Islet of Langerhans (tissue), 1 donor: Measurements from ENCODE around the gene WDR7.

Source experiments
- FAIRE-seq: peaks from one replicate; lab custom pipeline; 2011; peaks lifted over from hg19 to GRCh38; lab: Jason Lieb, UNC

Gene WDR7

GRCh38 chr18:57084331-57085271 lies 433.4 kb downstream of the WDR7 start:
- no peak for FAIRE-seq

GRCh38 chr18:57085371-57085770 lies 434.2 kb downstream of the WDR7 start:
- FAIRE-seq = no peak

GRCh38 chr18:57086163-57086562 lies 435.0 kb downstream of the WDR7 start:
- FAIRE-seq = no peak
